DND-41 (cell line): ENCODE data around the gene SIPA1L3.

Experiments used
- ATAC-seq: fragments of 200-7000 bp; cut with Tn5 transposase; 3 replicates; pipeline ENCODE4 v1.9.1; 2021; ENCODE audit warnings: low read depth; ENCODE audit not compliant: insufficient read depth
- DNase-seq: peaks from one replicate; pipeline ENCODE4 v3.0.0-alpha.2; 2020
- H2AFZ ChIP-seq: 2 replicates; pipeline ENCODE4 v1.6.0; 2012; ENCODE audit warnings: low read depth, low read length
- H3K27ac ChIP-seq: 2 replicates; pipeline ENCODE4 v1.5.1; 2012; ENCODE audit warnings: low read length, inconsistent platforms
- H3K27me3 ChIP-seq: fragments of 200-600 bp; sonication (generic); 2 replicates; pipeline ENCODE4 v1.6.0; 2012; ENCODE audit warnings: low read length, mild to moderate bottlenecking, inconsistent platforms; ENCODE audit not compliant: insufficient read depth, poor library complexity
- H3K36me3 ChIP-seq: 2 replicates; pipeline ENCODE4 v1.5.1; 2012; ENCODE audit warnings: low read length, inconsistent platforms; ENCODE audit not compliant: insufficient read depth
- H3K4me1 ChIP-seq: 2 replicates; pipeline ENCODE4 v1.5.1; 2012; ENCODE audit warnings: mild to moderate bottlenecking, low read length; ENCODE audit not compliant: insufficient read depth
- H3K4me2 ChIP-seq: 2 replicates; pipeline ENCODE4 v1.6.0; 2012; ENCODE audit warnings: mild to moderate bottlenecking, moderate library complexity, low read length, inconsistent platforms; ENCODE audit not compliant: insufficient read depth
- H3K4me3 ChIP-seq, 2 experiments: fragments of 200-600 bp in 1 of 2; shearing (Covaris generic) in 1 of 2; 2 replicates each; pipeline ENCODE4 v1.5.1; 2012 to 2016; ENCODE audit warnings: inconsistent platforms in 2 of 2, low read length in 2 of 2, mild to moderate bottlenecking in 2 of 2, low read depth in 1 of 2, moderate library complexity in 1 of 2
- H3K79me2 ChIP-seq: 2 replicates; pipeline ENCODE4 v1.6.0; 2012; ENCODE audit warnings: low read length, inconsistent platforms; ENCODE audit not compliant: insufficient read depth
- H3K9ac ChIP-seq: 2 replicates; pipeline ENCODE4 v1.6.0; 2012; ENCODE audit warnings: low read depth, mild to moderate bottlenecking, inconsistent platforms, low read length, moderate library complexity
- H3K9me3 ChIP-seq: 2 replicates; pipeline ENCODE4 v1.5.1; 2012; ENCODE audit warnings: low read length, moderate library complexity, mild to moderate bottlenecking, inconsistent platforms; ENCODE audit not compliant: insufficient read depth, severe bottlenecking
- H4K20me1 ChIP-seq: 2 replicates; pipeline ENCODE4 v1.6.0; 2012; ENCODE audit warnings: low read length; ENCODE audit not compliant: insufficient read depth
- CTCF ChIP-seq: IDR thresholded peaks from 2 replicates; pipeline ENCODE4 v1.5.1; 2012; ENCODE audit warnings: borderline replicate concordance, low read length, moderate library complexity, mild to moderate bottlenecking; ENCODE audit not compliant: poor library complexity, severe bottlenecking; ENCODE audit errors: extremely low read depth
- EZH2 ChIP-seq: IDR thresholded peaks from 3 replicates; pipeline ENCODE4 v1.6.1; 2012; ENCODE audit warnings: borderline replicate concordance, low read depth, mild to moderate bottlenecking, moderate library complexity, low read length, inconsistent platforms; ENCODE audit not compliant: severe bottlenecking

The SIPA1L3 gene

GRCh38 chr19:38248421-38248820, 341.4 kb downstream of the SIPA1L3 start:
- Histone ChIP-seq H3K27me3 (no peaks in the 10 kb centered on the region), H3K9me3 (no peaks in the 10 kb centered on the region), H3K9ac (no peak overlapping the region), H3K4me1 (peaks cover 7% of the 10 kb centered on the region), H3K4me3 (no peak overlapping the region), H4K20me1 (no peaks in the 10 kb centered on the region), H3K27ac (no peak overlapping the region), H3K36me3 (no peaks in the 10 kb centered on the region), H3K79me2 (no peaks in the 10 kb centered on the region), H3K4me2 (no peak overlapping the region), H2AFZ (no peak overlapping the region)
- TF ChIP-seq EZH2: no peak
- no peak for TF ChIP-seq CTCF
- ATAC-seq: no peak
- no peak for DNase-seq

- Histone ChIP-seq H3K4me2 (no peak overlapping the region), H3K4me3 (no peak overlapping the region)
- no peak for ATAC-seq
These were observed 343.4 kb downstream of the SIPA1L3 start for GRCh38 chr19:38250428-38250820.

GRCh38 chr19:38250821-38251563, 344.0 kb downstream of the SIPA1L3 start:
- Histone ChIP-seq H3K27me3 (no peaks in the 10 kb centered on the region), H3K4me1 (no peaks in the 10 kb centered on the region), H3K27ac (no peak overlapping the region), H3K9me3 (no peaks in the 10 kb centered on the region), H3K36me3 (no peaks in the 10 kb centered on the region), H3K4me2 (no peak overlapping the region), H2AFZ (no peak overlapping the region), H3K79me2 (no peaks in the 10 kb centered on the region), H3K9ac (no peak overlapping the region), H4K20me1 (no peaks in the 10 kb centered on the region), H3K4me3 (no peak overlapping the region)
- ATAC-seq (no peak), DNase-seq (no peak)
- TF ChIP-seq CTCF (no peak), EZH2 (no peak)

More at GRCh38 chr19:38250428-38250820, 343.4 kb downstream of the SIPA1L3 start:
- Histone ChIP-seq H3K27ac (no peak overlapping the region), H3K79me2 (no peaks in the 10 kb centered on the region), H3K9ac (no peak overlapping the region), H3K27me3 (no peaks in the 10 kb centered on the region), H2AFZ (no peak overlapping the region), H4K20me1 (no peaks in the 10 kb centered on the region), H3K9me3 (no peaks in the 10 kb centered on the region), H3K4me1 (no peaks in the 10 kb centered on the region), H3K36me3 (no peaks in the 10 kb centered on the region)
- TF ChIP-seq EZH2: no peak
- TF ChIP-seq CTCF: no peak
- no peak for DNase-seq
